NCI-H82 (cell line): ENCODE measurements around the gene CCM2.
A peak's percentile ranks its signal among the peaks of the same experiment; 100 is the strongest.

Experiments
- DNase-seq: peaks from one replicate; lab custom pipeline; 2025; lab: John Stamatoyannopoulos, UW

Gene CCM2

DNA sequence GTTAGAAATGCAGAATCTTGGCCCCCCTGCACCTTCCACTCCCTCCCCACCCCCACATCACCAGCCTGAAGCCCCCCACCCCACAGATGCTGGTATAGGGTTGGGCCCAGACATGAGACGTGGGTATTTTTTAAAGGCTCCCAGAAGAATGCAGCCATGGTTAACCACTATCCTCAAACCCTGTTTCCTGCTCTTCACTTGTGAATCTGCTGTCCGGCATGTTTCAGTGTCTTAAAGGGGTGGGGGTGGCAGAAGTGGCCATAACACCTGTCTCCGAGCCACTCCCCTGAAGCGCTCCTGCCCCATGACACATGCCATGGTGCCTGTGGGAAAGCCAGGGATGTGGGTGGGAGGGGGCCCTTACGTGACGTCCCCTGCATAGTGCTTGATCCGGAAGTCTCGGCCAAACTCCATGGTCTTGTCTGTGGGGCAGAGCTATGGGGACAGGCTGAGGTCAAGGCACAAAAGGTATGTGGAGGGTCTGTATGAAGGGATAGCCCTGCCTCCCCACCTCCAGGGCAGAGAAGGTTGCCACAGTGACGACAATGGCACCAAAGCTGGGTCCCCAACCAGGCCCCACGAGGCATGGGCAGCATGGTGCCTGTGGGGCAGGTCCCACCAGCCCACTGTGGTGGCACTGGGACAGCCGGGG, 30.8 kb upstream of the CCM2 start:
- DNase-seq = no peak

DNA sequence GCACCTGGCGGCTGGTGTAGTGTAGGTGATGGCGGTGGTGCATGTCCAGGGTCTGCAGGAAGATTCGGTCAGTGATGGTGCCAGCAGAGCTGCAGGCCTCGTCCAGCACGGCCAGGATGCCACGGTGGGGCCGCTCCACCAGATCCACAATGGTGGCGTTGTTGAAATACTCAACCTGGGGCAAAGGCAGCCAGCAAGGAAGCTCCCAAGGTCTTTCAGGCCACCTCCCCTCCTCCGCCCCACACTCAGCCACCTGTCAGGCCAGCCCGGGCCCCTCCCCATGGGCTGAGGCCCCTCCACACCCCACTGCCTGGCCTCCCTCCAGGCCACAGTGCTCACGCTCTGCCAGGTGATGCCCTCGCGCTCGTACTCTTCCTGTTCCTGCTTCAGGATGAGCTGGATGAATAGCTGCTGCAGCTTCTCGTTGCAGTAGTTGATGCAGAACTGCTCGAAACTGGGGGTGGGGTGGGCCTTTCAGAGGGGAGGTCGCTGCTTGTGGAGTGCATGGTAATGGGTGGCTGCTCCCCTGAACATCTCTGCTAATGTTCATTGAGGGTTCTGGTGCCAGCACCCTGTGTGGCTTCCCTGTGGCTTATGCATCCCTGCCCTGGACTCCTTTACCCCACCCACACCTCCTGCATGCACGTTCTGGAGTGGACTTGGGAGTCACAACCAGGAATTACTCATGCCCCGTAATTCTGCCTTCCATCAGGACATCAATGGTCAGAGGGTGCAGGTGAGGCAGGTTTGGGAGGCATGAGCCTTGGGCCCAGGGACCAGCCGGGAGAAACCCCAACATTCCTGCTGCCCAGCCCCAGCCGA, 30.1 kb upstream of the CCM2 start:
- no peak for DNase-seq

DNA sequence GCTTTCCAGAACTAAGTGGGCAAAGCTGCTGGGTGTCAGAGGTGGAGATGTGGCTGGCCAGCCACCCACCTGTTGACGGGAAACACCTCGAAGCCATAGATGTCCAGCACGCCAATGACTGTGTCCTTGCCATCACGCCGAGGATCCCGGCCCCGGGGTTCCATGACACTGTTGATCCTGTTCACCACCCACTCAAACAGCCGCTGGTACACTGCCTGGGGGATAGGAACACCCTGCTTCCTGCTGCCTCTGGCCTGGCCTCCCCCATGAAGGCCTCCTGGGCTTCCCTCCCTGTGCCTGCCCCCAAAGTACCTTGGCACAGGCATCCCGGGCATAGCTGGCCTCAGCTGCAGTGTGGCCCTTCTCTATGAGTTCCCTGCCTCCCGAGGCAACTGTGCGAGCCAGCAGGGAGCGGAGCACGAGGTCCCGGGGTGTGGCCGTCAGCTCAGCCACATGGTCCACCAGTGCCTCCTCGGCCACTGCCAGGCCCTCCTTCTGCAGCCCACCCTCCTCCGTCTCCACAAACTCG, 29.4 kb upstream of the CCM2 start:
- DNase-seq = no peak

DNA sequence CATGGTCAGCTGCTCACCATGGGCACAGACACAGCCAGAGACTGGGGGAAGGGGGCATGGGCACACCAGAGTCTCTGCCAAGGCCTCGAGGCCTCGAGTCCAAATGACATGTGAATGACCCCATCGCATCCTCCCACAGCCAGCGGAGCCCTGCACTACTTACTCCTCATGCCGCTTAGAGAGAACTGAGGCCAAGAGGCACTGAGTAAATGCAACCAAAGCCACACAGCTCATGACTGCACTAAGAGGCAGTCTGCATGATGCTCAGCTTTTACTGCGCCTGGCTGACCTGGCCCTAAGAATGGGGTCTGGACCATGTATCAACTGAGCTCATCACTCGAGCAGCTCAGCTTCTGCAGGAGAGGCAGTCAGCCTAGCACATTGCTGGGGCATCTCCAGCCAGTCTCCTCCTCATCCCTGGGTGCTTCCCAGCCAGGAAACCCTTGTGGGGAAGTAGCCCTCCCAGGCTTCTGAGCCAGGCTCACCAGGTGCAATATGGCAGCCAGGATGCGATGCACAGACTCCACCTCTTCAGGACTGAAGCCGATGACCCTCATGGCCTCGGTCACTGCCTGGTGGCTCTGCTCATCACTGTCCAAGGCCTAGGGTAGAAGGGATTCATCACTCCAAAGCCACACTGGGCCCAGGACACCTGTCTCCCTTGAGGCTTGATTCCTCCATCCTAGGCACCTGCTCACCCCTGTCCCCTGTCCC, 28.7 kb upstream of the CCM2 start:
- no peak for DNase-seq

DNA sequence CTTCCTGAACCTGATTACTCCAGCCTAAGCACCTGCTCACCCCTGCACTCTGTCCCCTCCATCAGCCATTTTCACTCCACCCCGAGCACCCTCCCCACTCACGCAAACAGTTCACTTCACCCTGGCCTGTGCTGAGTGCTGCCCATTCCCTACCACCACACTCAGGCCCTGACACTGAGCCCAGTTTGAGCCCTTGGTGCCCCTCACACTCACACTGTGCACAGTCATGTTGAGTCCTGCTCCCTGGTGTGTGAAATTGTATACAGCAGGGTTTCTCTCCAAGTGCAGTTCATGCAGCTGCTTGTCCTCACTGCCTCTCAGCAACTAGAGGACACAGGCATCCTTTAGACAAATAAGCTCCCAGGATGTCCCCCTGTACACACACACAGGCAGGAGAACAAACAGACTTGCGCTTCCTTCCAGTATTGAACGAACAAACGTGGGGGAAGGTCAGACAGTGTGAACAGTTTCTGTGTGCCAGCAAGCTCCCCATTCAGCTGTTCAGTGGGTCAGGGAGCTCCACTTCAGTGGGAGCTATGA, 28.0 kb upstream of the CCM2 start:
- DNase-seq = no peak

DNA sequence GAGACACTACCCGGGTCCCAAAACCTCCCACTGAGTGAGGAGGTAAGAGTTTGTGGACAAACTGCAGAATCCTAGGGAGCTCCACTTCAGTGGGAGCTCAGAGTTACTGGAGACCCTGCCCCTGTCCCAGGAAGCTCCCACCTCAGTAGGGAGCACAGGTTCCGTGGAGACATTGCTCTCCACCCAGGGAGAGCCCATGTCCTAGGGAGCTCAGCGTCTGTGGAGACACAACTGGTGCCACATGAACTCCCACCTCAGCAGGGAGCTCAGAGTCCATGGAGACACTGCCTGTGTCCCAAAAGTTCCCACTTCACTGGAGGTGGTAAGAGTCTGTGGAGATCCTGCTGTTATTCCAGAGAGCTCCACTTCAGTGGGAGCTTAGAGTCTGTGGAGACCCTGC, 27.4 kb upstream of the CCM2 start:
- DNase-seq = no peak

DNA sequence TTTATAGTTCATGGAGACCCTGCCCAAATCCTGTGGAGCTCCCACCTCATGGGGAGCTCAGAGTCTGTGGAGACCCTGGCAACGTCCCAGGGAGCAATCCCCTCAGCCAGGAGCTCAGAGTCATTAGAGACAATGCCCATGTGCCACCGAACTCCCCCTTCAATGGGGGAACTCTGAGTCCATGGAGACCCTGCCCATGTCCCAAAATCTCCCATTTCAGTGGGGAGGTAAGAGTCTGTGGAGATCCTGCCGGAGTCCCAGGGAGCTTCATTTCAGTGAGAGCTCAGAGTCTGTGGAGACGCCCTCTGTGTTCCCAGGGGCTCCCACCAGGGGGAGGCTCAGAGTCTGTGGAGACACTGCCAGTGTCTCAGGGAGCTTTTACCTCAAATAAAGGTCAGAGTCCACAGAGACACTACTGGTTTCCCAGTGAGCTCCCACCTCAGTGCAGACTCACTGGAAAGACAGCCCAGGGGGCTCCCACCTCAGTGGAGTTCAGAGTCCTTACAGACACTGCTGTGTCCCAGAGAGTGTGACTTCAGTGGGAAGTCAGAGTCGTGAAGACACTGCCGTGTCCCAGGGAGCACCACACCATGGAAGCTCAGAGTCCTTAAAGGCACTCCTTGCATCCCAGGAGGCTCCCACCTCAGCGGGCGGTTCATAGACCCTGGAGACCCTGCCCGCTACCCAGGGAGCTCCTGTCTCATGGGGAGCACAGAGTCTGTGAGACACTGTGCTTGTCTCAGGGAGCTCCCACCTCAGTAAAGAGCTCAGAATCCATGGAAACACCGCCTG, 26.2 kb upstream of the CCM2 start:
- DNase-seq = peak; percentile 43

DNA sequence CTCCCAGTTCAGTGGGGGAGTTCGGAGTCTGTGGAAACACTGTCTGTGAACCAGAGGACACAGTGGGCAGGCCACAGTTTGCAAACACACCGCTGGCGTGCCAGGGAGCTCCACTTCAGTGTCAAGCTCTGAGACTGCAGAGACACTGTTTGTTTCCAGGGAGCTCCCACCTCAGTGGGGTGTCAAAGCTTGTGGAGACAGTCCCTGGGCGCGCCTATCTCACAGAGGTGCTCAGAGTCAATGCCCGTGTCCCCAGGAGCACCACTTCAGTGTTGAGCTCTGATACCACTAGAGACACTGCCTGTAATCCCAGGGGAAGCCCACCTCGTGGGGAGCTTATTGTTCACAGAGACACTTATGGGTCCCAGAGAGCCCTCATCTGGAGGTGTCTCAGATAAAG, 25.5 kb upstream of the CCM2 start:
- no peak for DNase-seq

DNA sequence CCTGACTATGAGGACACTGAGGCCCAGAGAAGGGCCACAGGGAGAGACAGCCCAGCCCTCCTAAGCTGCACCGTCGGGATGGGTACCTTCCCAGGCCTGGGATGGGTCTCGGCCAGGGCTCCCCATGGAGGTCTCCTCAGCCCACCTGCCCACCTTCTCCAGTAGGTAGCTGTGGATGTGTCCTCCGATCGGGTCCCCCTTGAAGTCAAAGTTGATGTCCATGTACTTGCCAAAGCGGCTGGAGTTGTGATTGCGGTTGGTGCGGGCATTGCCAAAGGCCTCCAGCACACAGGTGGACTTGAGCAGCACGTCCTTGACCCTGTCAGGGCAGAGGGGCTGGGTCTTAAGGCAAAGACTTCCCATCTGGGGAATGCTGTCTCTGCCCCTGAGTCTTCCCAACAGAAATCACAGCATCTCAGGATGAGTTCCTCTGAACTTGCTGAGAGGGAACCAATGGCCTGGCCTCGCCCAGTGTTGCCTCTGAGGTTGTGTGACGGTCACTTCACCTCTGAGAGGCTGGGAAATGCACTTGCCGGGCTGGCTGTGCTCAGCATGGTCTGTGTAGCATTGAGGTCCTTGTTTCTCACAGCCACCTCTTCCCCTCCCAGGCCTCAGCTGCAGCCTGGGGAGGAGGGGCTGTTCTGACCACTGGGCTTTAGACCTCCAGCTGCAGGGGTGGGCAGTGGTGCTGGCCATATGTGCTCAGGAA, 24.5 kb upstream of the CCM2 start:
- no peak for DNase-seq

DNA sequence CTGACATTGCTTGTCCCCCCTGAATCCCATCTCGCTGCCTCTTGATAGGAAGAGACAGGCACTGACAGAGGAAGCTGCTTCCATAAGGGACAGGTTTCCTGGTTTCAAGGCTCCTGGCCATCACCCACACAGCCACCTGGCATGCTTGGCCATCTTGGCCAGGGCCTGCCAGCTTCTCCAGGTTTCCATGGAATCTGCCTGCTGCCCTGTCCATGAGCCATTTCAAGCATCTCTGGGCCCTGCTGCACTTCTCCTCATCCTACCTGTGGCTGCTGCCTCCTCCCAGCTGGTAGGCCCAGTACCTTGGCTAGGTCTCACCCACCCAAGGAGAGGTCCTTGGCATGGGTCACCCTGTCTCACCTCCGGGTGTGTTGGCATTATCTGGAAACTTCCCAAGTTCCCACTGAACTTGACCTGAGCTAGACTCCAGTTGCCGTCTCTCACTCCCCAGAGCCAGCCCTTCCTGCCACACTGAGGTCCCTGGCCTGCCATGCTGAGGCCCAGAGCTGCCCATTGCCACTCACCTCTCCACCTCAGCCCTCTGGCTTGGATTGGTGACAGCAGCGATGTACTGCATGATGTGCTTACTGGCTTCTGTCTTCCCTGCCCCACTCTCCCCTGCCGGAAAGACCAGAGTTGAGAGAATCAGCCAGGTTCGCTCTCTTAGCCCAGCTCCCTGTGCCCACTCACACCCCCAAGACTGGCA, 23.8 kb upstream of the CCM2 start:
- no peak for DNase-seq

DNA sequence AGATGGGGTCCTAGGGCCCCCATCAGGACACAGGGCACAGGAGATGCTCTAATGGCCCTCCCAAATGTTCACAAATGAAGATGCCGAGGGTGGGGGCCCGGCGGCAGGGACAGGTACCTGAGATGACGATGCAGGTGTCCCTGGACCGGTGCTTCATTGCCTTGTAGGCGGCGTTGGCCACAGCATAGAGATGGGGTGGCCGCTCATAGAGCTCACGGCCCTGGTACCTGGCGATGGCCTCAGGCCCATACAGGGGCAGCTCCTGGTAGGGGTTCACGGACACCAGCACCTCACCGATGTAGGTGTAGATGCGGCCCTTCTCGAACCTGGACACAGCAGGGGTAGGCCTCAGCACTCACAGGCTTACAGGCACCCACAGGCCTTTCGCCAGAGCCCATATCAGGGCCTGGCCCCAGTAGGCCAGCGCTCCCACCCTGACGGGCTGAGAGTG, 23.2 kb upstream of the CCM2 start:
- DNase-seq = no peak

DNA sequence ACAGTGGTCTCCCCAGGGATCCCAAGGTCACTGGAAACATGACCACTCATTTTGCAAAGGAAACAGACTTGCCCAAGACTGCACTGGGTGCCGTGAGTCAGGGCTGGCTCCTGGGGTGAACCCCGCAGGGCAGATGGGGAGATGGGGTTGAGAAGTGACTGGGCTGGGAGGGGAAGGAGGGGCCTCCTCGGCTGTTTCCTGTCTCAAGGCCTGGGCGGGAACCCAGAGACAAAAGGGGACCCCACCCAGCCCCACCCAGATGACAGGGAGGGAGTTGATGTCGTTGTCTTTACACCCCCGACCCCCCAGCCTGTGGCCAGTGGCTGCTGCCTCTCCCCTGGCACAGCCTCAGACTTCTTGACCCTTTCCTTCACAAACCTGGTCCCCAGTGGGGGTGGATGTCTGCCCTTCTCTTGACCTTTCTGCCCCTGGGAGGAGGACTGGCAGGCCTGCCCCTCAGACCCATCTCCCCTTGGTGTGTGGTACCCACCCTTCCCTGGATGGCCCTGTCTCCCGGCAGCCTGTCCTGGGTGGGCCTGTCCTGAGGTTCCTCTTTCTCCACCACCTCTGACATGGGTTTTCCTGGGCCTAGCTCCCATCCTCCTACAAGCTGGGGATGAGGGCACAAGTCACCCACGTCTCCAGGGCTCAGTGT, 22.6 kb upstream of the CCM2 start:
- no peak for DNase-seq

DNA sequence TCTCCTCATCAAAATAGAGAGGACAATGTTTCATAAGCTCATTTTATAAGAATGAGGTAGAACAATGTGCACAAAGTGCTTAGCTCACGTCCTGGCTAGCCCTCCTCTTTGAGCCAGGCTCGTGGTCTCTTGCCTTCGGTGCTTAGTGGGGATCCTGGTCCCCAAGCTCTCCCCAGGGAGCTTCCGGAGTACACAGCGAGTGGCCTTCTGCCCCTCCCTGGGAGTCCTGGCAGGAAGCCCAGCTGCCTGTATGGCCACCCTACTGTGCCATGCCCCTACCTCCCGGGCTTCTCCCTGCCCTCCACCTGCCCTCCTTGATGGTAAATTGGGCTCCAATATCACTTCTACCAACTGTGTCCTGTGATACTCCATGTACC, 22.1 kb upstream of the CCM2 start:
- DNase-seq = no peak

DNA sequence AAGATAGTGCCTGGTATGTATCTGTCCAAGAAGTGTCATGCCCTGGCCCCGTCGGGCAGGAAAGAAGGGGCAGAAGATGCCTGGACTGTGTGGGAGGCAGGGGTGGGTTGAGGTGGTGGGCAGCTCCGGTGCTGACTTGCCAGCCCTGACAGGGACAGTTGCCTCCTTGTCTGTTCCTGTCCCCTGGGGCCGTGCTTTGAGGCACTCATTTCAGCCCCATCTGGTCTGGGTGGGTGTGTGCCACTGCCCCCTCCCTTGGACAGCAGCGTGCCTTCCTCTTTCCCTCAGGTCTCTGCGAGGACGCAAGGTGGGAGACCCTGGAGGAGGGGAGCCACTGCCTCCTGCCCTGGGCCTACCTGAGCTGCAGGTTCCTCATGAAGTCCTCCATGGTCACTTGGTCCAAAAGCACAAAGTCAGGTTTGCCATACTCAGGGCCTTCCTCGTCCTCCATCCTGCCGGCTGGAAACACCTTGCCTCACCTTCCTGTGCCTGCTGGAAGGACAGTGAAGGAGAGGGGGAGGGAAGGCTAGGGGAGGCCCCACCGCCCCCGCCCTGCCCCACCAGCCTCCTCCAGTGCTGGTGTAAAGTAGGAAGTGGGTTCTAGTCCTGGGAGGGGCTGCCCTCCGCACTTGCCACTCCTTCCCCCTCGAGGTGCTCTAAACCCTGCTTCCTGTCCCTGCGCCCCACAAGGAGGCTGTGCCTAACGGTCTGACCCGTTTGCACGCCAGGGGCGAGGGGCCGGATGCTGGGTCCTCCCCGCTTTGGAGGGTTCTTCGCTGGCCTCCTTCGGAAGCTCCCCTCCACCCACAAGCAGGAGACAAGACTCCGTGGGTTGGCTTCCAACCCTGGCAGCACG, 21.3 kb upstream of the CCM2 start, which contains the start of gene MYO1G:
TSS of gene MYO1G (minus strand) at position 505 of the 856 bp plus-strand sequence. CDS start at position 451, 54 bp downstream.
- DNase-seq = no peak

DNA sequence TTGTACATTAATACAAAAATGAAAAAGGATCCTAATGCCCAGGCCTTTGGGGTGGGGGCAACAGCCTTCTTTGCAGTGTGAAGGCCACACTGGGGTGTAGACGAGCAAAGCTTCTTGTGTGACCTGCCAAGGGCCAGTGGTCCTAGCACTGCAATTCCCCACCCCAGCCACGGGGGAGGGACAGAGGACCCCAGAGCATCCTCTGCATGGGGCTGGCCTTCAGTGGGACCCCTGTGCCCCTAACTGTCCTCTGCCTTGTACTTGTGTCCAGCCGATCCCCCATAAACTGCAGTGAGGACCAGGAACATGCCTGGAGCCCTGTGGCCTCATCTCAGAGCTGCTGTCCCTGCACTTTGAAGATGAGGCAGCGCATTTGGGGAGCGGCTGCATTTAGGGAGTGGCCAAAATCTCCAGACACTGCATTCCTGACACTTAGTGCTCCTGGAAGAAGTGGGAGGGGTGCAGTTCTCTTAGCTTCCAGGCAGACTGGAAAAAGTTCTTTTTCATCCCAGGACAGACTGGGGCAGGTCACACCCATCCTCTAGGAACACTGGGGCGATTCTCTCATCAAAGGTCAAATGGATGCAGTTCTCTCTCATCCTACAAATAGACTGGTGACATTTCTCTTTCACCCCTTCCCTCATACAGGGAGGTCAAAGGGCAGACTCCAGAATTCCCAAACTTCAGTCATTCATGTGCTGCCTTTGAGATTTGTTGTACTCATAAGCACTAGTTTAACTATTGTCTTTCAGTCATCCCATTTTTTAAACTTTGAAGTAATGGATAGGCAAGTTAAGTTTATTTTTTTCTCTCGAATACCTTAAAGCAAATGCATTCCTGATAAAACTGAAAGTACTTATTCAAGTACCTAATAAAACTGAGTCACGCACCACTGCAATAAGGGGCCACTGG, 20.3 kb upstream of the CCM2 start:
- DNase-seq = no peak

DNA sequence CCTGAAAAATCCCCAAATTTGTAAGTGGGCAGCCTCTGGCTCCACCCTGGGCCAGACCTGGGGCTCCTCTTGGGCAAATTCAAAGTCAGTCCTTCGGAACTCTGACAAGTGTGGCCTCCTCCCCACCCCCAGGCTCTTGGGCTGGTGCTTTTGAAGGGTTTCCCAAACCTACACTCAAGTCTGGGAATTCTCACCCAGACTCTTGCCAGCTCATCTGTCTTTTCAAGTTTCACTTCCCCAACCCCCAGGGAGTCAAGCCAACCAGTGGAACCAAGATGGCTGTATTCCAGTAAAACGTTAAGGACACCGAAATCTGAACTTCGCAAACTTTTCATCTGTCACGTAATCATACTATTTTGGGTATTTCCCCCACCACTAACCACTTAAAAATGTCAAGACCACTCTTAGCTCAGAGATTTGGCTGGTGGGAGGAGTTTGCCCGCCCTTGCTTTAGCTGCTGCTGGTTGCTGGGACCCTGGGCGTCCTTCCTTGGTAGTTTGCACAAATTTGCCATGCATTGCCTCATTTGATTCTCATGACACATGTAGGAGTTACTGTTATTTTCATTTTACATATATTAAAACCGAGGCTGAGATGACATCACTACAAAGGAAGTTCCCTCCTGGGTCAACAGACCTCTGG, 19.5 kb upstream of the CCM2 start:
- no peak for DNase-seq

DNA sequence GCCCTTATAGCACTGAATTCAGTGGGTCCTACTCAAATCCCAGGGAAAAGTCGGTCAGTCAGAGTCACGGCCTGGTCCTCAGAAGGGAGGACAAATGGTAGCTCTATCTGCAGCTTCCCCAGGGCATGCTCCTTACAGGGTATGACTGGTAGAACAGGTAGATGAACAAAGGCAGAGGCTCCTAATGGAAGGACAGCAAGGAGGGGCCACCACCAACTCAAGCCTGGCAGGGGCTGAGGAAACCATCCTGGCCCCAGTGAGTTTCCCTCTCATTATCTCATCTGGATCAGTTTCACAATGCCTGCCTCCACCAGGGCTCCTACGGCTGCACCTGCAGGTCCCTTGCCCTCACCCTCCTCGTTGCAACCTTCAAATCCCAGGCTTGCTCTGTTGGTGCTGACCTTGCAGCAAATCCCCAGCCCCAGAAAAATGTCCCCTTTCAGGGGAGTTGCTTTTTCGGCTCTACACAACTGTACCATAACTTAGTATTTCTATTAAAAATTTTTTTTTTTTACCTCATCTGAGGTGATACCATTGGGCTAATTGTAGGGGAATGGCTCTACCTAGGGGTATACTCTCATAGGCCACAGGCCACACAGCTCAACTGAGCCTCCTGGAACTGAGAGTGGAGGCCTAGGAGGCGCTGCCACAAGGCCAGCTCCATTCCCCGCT, 18.8 kb upstream of the CCM2 start:
- DNase-seq = peak; percentile 22
